Glutamatergic neuron (in vitro differentiated cells): ENCODE data around the gene PTGFRN. TPM values are rescaled to one million over a fixed set of nuclear protein-coding genes. Genes with fewer than 3 reads are reported as not detected.
A peak's percentile ranks its signal among the peaks of the same experiment; 100 is the strongest.

ENCODE experiments used
- DNase-seq: peaks from one replicate; pipeline ENCODE4 v3.0.0; 2022
- H3K27ac Mint-ChIP-seq: one replicate; pipeline ENCODE4 v1.8.0; 2020; ENCODE audit warnings: mild to moderate bottlenecking, mixed read lengths, inconsistent platforms; ENCODE audit not compliant: unreplicated experiment
- H3K27me3 Mint-ChIP-seq: one replicate; pipeline ENCODE4 v1.8.0; 2020; ENCODE audit warnings: mild to moderate bottlenecking, moderate library complexity, mixed read lengths, inconsistent platforms; ENCODE audit not compliant: unreplicated experiment
- H3K36me3 Mint-ChIP-seq: one replicate; pipeline ENCODE4 v1.8.0; 2020; ENCODE audit warnings: mild to moderate bottlenecking, mixed read lengths, inconsistent platforms; ENCODE audit not compliant: unreplicated experiment
- H3K4me1 Mint-ChIP-seq: one replicate; pipeline ENCODE4 v1.8.0; 2020; ENCODE audit warnings: mild to moderate bottlenecking, low read depth, mixed read lengths, inconsistent platforms; ENCODE audit not compliant: unreplicated experiment
- H3K4me3 Mint-ChIP-seq: one replicate; pipeline ENCODE4 v1.8.0; 2020; ENCODE audit warnings: mild to moderate bottlenecking, mixed read lengths, inconsistent platforms; ENCODE audit not compliant: unreplicated experiment
- H3K9me3 Mint-ChIP-seq: one replicate; pipeline ENCODE4 v1.8.0; 2020; ENCODE audit warnings: mild to moderate bottlenecking, moderate library complexity, mixed read lengths, inconsistent platforms; ENCODE audit not compliant: unreplicated experiment
- total RNA-seq: library from RNA; stranded (reverse); fragmentation: NEBNext Ultra II Directional; extraction: Animal tissue kit (Norgen Biotek cat#: 25700); gene quantifications from one replicate; pipeline ENCODE4 v1.2.1, GENCODE V29; 2021; ENCODE audit not compliant: unreplicated experiment
- TF ChIP-seq, protein P1 (sequence below): fragments of 200-600 bp; sonication (generic); IDR thresholded peaks from one replicate; pipeline ENCODE4 v1.5.0; 2021; ENCODE audit not compliant: partially characterized antibody, unreplicated experiment

PTGFRN gene
- total RNA-seq, 1 donor from 2014 or later = 61.2 TPM

DNA sequence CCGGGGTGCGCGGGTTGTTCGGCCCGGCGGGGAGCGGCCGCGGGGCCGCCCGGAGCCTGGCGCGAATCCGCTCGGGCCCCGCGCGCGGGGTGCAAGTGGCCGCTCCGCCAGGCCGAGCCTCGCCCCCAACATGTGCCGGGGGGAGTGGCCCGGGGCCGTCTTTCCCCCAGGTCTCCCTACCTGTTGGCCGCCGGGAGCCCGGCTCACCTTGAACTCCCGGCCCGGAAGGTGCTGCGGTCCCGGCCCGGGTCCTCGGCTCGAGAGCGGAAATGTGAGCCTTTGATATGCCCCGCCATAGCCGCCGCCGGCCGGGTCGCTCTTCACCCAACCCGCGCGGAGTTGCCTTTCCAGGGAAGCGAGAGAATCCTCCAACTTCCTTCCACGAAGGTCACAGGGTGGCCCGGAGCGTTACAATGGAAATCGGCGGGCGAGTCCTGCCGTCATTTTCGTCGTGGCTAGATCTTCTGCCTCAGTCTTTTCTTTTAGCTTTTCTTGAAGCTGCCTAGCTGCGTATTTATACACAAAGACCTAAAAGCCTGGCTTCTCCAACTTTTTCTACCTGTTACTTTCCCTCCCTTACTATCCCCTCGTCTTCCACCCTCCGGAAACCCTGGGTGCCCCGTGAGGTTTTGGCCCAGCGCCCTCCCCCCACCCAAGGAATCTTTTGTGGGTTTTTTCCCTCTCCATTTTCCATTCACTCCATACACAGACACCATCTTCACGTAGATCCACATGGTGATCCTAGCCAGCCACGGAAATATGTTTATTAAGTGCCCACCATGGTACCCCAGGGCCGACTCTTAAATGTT lies 867 bp downstream of the PTGFRN start:
- Mint-ChIP-seq H3K27ac (no peak overlapping the region), H3K9me3 (peaks cover 5% of the 10 kb centered on the region), H3K36me3 (no peaks in the 10 kb centered on the region), H3K27me3 (peaks cover 3% of the 10 kb centered on the region), H3K4me3 (no peak overlapping the region), H3K4me1 (peaks cover 14% of the 10 kb centered on the region)
- DNase-seq = peak; percentile 49
- TF ChIP-seq, protein P1, sequence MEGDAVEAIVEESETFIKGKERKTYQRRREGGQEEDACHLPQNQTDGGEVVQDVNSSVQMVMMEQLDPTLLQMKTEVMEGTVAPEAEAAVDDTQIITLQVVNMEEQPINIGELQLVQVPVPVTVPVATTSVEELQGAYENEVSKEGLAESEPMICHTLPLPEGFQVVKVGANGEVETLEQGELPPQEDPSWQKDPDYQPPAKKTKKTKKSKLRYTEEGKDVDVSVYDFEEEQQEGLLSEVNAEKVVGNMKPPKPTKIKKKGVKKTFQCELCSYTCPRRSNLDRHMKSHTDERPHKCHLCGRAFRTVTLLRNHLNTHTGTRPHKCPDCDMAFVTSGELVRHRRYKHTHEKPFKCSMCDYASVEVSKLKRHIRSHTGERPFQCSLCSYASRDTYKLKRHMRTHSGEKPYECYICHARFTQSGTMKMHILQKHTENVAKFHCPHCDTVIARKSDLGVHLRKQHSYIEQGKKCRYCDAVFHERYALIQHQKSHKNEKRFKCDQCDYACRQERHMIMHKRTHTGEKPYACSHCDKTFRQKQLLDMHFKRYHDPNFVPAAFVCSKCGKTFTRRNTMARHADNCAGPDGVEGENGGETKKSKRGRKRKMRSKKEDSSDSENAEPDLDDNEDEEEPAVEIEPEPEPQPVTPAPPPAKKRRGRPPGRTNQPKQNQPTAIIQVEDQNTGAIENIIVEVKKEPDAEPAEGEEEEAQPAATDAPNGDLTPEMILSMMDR = no peak

DNA sequence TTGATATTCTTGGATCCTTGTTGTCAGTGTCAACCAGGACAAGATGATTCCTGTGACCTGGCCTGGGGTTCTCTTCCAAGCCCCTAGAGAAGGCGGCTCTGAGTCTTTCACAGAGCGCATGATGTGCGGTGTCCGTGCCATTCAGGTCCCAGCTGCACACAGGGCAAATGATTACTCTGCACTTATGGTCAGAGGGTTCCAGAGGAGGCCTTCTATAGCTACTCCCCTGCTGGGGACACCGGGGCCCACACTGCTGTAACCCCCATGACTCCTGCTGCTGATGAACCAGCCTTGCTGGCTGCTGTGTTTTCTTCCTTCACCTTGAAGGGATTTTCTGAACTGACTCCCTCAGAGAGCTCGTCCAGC lies 1.5 kb downstream of the PTGFRN start:
- Mint-ChIP-seq H3K27me3 (peaks cover 3% of the 10 kb centered on the region), H3K36me3 (no peaks in the 10 kb centered on the region), H3K9me3 (peaks cover 5% of the 10 kb centered on the region), H3K4me3 (no peak overlapping the region), H3K27ac (no peak overlapping the region), H3K4me1 (peaks cover 15% of the 10 kb centered on the region)
- TF ChIP-seq, protein P1 = no peak
- DNase-seq = peak; percentile 38

DNA sequence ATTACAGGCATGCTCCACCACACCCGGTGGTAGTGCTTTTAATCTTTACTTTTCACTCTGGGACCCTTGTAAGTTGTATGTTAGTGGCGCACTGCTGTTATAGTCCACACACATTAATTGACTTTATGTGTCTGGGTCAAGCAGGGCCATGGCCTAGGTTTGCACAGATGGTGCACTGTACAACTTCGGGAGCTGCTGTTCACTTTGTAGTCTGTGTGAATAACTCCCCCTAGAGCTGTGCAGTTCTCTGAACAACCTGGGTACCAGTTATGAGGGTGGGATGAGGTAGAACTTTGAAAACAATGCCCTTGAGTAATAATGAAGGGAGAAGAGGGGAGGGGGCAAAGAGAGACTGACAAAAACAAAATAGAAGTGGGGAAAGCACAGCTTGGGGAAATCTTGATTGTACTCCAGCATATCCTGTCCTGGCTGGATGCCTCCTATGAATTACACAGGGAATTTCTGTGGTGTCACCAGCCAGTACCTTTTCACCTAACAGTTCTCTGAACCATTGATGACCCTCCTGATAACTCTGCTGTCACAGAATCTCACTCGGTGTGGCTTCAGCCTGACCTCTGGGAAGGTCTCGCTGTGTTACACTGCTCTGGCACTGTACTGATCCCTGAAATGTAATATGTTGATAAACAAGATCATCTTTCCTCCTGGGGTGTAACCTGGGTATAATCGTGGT lies 2.2 kb downstream of the PTGFRN start:
- no peak overlapping the region for H3K4me3 Mint-ChIP-seq
- no peak overlapping the region for H3K27ac Mint-ChIP-seq
- DNase-seq = no peak
- peaks cover 13% of the 10 kb centered on the region for H3K4me1 Mint-ChIP-seq
- H3K27me3 Mint-ChIP-seq = peaks cover 3% of the 10 kb centered on the region
- peaks cover 3% of the 10 kb centered on the region for H3K9me3 Mint-ChIP-seq
- no peaks in the 10 kb centered on the region for H3K36me3 Mint-ChIP-seq
- TF ChIP-seq, protein P1 = no peak

DNA sequence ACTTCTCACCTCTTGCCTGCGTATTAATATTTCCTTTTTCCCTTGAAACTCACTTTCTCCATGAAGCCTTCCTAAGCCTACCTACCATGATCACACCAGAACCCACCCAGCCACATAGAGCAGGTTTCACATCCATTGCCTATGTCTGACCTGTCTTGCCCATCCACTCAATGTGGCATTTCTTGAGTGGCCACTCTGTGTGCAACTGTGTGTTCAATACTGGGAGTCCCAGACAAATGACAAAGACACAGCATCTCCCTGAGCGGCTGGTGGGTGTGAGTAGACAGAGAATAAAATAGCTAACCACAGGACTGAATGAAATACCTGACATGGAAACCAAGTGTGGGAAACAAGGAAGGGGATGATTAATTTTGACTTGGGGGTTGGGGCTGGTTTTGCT lies 3.1 kb downstream of the PTGFRN start:
- Mint-ChIP-seq H3K4me3 (no peak overlapping the region), H3K9me3 (peaks cover 3% of the 10 kb centered on the region), H3K27me3 (peaks cover 3% of the 10 kb centered on the region), H3K4me1 (peaks cover 10% of the 10 kb centered on the region), H3K36me3 (no peaks in the 10 kb centered on the region), H3K27ac (no peak overlapping the region)
- no peak for DNase-seq
- TF ChIP-seq, protein P1 = no peak

DNA sequence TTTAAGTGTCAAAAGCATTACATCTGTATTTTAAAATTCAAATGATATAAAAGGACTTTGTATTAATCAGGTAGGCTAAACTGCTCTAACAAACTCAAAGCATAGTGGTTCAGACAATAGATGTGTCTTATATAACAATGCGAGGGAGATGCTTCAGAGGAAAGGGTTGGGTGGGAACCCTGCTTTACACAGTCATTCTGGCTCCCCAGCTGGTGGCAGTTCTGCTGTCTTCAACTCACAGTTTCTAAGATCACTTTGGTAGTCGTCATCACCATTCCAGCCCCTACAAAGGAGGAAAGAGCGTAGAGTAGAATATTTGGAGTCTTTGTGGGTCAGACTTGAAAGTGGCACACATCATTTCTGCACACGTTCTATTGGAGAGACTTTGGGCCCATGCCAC lies 4.2 kb downstream of the PTGFRN start:
- Mint-ChIP-seq H3K9me3 (peaks cover 3% of the 10 kb centered on the region), H3K36me3 (no peaks in the 10 kb centered on the region), H3K4me1 (peaks cover 7% of the 10 kb centered on the region), H3K27me3 (peaks cover 3% of the 10 kb centered on the region), H3K27ac (no peak overlapping the region), H3K4me3 (no peak overlapping the region)
- TF ChIP-seq, protein P1 = no peak
- DNase-seq = no peak
